ENCODE data around the gene ACOX3.

GRCh38 chr4:8442596-8443358, 2.3 kb upstream of the ACOX3 start:
- TF ChIP-seq, protein P1, sequence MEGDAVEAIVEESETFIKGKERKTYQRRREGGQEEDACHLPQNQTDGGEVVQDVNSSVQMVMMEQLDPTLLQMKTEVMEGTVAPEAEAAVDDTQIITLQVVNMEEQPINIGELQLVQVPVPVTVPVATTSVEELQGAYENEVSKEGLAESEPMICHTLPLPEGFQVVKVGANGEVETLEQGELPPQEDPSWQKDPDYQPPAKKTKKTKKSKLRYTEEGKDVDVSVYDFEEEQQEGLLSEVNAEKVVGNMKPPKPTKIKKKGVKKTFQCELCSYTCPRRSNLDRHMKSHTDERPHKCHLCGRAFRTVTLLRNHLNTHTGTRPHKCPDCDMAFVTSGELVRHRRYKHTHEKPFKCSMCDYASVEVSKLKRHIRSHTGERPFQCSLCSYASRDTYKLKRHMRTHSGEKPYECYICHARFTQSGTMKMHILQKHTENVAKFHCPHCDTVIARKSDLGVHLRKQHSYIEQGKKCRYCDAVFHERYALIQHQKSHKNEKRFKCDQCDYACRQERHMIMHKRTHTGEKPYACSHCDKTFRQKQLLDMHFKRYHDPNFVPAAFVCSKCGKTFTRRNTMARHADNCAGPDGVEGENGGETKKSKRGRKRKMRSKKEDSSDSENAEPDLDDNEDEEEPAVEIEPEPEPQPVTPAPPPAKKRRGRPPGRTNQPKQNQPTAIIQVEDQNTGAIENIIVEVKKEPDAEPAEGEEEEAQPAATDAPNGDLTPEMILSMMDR (IDR thresholded peaks at IDR 0.05 in 4 of 5, conservative IDR thresholded peaks at IDR 0.05 in 1 of 5): no peak
- no peak for TF ChIP-seq POLR2A (IDR thresholded peaks at IDR 0.05)
